Spleen (tissue), 7 donors: ENCODE measurements around the gene TCL1B.

ENCODE experiments used
- POLR2A ChIP-seq, 3 donors: fragments of 450-650 bp; IDR thresholded peaks; one replicate each; pipeline ENCODE4 v1.5.1; 2017; ENCODE audit warnings: antibody characterized with exemption in 3 of 3, mild to moderate bottlenecking in 1 of 3
- POLR2AphosphoS5 ChIP-seq, 3 donors: sonication (generic); formaldehyde crosslinking; IDR thresholded peaks; one replicate each; pipeline ENCODE4 v1.5.1; 2017; ENCODE audit warnings: antibody characterized with exemption in 3 of 3
- TF ChIP-seq, protein P1 (sequence below), 11 experiments: fragments of 200-600 bp in 7 of 11; fragments of 450-650 bp in 4 of 11; sonication (generic) in 4 of 11; IDR thresholded peaks in 8 of 11; conservative IDR thresholded peaks in 3 of 11; 1 replicate in 7 of 11; 2 replicates in 4 of 11; pipeline versions ENCODE4 v1.4.0 to v1.8.0; 2016 to 2021; ENCODE audit warnings: antibody characterized with exemption in 11 of 11, inconsistent platforms in 4 of 11, mild to moderate bottlenecking in 1 of 11
- donor health status: DM: no; HTN: no; CAD: no; lungs with moderate emphysema.
- donor health status: DM: no; HTN: no; CAD: no.
- donor health status: DM: no; HTN: no; CAD: no.

DNA sequence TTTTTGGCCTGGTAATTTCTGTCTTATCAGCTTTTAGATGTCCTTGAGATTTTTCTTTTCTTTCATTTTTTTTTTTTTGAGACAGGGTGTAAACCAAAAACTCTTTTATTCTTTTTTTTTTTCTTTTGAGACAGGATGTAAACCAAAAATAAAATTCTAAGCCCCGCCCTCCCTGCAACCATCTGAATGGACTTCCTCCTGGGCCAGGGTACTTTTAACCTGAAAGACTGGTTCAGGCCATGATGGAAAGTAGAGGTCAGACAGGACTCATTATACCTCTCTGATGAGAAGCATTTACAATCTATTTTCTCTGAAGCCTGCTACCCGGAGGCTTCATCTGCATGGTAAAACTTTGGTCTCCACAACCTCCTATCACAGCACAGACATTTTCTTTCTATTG is 33.5 kb upstream of the TCL1B start:
- TF ChIP-seq, protein P1, sequence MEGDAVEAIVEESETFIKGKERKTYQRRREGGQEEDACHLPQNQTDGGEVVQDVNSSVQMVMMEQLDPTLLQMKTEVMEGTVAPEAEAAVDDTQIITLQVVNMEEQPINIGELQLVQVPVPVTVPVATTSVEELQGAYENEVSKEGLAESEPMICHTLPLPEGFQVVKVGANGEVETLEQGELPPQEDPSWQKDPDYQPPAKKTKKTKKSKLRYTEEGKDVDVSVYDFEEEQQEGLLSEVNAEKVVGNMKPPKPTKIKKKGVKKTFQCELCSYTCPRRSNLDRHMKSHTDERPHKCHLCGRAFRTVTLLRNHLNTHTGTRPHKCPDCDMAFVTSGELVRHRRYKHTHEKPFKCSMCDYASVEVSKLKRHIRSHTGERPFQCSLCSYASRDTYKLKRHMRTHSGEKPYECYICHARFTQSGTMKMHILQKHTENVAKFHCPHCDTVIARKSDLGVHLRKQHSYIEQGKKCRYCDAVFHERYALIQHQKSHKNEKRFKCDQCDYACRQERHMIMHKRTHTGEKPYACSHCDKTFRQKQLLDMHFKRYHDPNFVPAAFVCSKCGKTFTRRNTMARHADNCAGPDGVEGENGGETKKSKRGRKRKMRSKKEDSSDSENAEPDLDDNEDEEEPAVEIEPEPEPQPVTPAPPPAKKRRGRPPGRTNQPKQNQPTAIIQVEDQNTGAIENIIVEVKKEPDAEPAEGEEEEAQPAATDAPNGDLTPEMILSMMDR (IDR thresholded peaks at IDR 0.05 in 8 of 11, conservative IDR thresholded peaks at IDR 0.05 in 3 of 11) = no peak
- TF ChIP-seq POLR2AphosphoS5 (IDR thresholded peaks at IDR 0.05) = no peak
- TF ChIP-seq POLR2A (IDR thresholded peaks at IDR 0.05) = no peak
